HG02885 (cell line): Measurements from ENCODE around the gene NUTM2B.
"Not testable (repeated sequence)": the region's sequence is repeated elsewhere in the genome, so short reads cannot be mapped to it uniquely, and the experiment has no call there.

ENCODE experiments used
- ATAC-seq: cut with Tn5 transposase; IDR thresholded peaks from one replicate; pipeline ENCODE4 v1.9.1; 2021; ENCODE audit warnings: mild to moderate bottlenecking; ENCODE audit not compliant: unreplicated experiment, poor library complexity

NUTM2B gene

GRCh38 chr10:79720000-79720399, 17.0 kb downstream of the NUTM2B start:
- not testable (repeated sequence) for ATAC-seq

- not testable (repeated sequence) for ATAC-seq
Measured at GRCh38 chr10:79726620-79727019, 23.6 kb downstream of the NUTM2B start.

DNA sequence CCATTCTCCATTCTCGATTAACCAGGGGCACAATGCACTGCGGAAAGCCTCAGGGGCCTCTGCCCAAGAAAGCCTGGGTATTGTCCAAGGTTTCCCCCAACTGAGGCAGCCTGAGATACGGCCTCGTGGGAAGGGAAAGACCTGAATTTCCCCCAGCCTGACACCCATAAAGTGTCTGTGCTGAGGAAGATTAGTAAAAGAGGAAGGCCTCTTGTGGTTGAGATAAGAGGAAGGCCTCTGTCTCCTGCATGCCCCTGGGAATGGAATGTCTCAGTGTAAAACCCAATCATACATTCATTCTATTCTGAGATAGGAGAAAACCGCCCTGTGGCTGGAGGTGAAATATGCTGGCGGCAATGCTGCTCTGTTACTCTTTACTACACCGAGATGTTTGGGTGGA, 41.8 kb downstream of the NUTM2B start:
- not testable (repeated sequence) for ATAC-seq

DNA sequence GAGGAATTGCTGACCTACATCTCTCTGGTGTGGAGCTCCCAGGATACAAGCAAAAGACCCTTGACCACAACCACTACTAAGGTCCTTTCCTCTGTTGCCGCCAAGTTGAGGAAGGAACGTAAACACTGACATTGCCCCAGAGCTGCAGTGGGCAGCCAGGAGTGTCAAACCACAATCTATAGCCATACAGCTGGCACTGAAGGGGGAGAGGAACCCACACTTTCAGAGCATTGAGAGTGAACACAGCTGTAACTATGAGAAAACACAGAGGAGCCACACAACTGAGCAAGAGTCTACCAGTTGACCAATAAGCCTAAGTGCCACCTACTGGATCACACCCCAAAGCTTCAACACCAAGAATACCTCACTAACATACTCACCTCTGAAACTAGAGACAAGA, 45.5 kb downstream of the NUTM2B start:
- not testable (repeated sequence) for ATAC-seq

DNA sequence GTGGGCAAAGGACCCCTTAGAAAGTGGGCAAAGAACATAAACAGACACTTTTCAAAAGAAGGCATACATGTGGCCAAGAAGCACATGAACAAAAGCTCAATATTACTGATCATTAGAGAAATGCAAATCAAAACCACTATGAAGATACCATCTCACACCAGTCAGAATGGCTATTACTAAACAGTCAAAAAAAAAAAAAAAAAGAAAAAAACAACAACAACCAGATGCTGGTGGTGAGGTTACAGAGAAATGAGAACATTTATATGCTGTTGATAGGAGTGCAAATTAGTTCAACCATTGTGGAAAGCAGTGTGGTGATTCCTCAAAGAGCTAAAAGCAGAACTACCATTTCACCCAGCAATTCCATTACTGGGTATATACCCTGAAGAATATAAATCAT, 50.6 kb downstream of the NUTM2B start:
- not testable (repeated sequence) for ATAC-seq

- not testable (repeated sequence) for ATAC-seq
Measured at GRCh38 chr10:79758297-79758993, 55.4 kb downstream of the NUTM2B start.
